GM18499 (cell line): Measurements from ENCODE around the gene MORN5.

ENCODE experiments used
- ATAC-seq: cut with Tn5 transposase; IDR thresholded peaks from one replicate; pipeline ENCODE4 v1.9.1; 2021; ENCODE audit warnings: moderate number of reproducible peaks; ENCODE audit not compliant: insufficient read depth, unreplicated experiment

The MORN5 gene

DNA sequence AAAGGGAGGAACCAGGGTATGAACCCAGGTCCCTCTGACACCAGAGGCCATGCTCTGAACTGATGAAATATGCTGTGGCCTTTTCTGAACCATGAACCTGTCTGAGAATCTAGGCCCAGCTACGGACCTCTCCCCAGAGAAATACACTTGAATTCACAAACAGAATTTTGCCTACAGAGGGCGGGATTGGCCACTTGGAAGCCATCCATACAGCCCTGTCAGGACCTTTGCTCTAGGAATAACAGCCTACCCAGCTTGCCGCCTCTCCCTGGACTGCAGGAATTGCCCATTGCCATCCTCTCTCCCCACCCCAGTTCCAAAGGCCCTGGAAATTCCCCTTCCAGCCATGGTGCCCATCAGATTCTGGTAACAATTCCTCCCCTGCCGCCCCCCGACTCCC lies 26.6 kb downstream of the MORN5 start:
- ATAC-seq = no peak

- no peak for ATAC-seq
Measured at GRCh38 chr9:122186777-122187470, 27.2 kb downstream of the MORN5 start.

GRCh38 chr9:122188369-122188768 lies 28.7 kb downstream of the MORN5 start:
- ATAC-seq = no peak

DNA sequence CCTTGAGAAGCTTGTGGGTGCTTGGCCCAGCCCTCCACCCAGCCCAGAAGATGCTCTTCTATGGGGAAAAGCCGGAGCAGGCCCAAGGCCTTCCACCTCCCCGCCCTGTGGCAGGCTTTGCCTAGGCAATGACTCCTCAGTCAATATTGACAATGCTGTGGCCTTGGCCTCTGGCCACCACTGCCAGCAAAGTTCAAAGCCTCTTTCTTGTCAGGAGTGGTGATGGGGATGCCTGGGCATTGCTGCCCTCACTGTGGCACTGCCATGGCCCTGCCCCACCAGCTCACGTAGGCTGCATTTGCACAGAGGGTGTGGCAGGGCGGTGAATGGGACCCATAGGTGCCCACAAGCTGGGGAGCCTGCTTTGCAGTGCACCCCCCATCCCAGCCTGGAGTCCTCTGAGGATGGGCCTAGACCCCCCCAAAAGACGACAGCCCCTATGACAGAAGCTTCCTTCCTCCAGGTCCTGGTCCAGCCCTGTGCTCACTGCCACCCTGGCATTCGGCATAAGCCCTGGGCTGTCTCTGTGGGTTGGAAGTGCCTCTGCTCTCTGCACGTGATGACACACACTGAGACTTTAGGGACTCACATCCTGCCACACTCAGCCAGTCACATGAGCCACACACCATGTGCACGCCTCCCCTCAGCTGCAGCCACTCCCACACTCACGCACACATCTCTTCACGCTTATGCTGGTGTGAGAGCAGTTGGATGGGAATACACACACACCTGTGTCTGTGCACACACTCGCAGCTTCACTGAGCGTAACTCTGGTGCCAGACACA lies 31.1 kb downstream of the MORN5 start:
- no peak for ATAC-seq

- no peak for ATAC-seq
Measured at GRCh38 chr9:122191584-122191983, 31.9 kb downstream of the MORN5 start.

- ATAC-seq = no peak
Measured at GRCh38 chr9:122192261-122192875, 32.7 kb downstream of the MORN5 start.

DNA sequence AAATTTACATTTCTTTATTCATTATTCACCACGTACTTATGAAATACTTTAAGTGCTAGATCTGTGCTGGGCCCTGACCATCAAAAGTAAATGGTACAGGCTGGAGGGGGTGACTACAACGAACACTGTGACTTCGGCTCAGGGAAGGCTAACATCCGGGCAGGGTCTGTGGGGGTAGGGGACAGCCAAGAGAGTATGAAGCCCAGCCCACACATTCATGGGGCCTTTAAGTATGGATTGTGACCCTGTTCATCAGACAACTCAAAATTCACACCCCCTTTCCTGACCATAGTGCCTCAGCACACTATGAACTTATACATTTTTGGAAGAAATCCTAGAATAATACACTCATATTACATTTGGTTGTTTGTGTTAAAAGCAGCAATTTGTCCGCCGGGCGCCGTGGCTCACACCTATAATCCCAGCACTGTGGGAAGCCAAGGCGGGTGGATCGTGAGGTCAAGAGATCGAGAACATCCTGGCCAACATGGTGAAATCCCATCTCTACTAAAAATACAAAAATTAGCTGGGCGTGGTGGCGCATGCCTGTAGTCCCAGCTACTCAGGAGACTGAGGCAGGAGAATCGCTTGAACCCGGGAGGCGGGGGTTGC lies 33.3 kb downstream of the MORN5 start:
- ATAC-seq = no peak

- no peak for ATAC-seq
Measured at GRCh38 chr9:122193651-122194050, 33.9 kb downstream of the MORN5 start.

DNA sequence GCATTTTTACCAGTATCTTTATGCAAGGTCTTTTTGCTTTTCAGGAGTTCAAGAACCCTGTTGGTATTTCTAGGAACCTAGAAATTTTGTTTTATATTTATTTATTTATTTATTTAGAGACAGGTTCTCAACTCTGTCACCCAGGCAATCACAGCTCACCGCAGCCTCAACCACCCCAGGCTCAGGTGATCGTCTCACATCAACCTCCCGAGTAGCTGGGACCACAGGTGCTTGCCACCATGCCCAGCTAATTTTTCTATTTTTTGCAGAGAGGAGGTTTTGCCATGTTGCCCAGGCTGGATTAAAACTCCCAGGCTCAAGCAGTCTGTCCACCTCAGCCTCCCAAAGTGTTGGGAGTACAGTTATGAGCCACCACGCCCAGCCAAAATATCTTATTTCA lies 36.2 kb downstream of the MORN5 start:
- ATAC-seq = no peak

DNA sequence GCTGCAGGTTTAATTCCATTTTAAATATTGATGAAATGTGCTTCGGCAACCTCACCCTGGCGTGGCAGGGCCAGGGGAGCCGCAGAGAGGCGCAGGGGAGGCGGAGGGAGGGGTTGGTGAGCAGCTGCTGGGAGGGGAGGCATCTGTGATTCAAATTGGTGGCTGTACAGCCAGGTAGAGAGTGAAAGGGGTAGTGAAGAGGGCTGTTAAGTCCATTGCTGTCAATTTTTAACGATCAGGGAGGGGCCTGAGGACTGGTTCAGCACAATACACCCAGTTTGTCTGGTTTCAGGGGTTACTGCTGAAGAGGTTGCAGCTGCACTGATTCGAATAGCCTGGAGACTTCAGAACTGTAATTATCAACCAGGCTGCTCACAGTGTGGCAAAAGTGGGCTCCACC lies 37.7 kb downstream of the MORN5 start:
- ATAC-seq = no peak

DNA sequence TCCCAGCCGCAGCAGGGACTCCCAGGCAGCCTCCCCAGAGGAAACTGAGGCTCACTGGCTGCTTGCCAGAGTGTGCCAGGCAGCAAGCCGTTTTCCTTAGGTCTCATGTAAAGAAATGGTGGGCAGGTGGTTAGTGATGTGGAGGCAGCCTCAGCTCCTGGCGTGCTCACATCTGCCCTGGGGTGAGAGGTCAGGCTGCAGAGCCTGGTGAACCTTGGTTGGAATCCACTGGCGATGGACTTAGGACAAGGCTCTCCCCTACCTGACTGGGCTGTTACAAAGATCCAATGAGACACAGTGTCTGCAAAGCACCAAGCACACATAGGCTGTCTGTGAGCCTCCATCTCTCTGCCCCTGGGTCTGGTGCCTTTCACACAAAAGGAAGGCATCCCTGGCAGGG lies 38.2 kb downstream of the MORN5 start:
- no peak for ATAC-seq

GRCh38 chr9:122200960-122201595 lies 41.4 kb downstream of the MORN5 start:
- no peak for ATAC-seq

DNA sequence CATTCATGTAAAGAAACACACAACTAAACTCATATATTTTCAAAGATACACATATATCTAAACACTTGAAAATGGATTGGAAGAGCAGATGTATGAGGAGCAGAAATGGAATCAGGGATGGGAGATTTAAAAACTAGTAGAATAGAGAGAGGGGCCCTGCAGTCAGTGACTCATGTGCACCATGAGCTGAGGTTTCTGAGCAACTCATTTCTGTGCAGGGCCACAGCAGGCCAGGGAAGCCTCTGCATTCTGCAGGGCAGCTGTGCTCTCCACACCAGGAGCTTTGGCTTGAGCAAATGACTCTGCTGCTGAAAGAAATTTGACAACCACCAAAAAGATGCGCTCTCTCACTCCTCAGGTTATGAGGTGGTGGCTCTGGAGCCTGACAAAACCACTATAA lies 41.9 kb downstream of the MORN5 start:
- ATAC-seq = no peak

DNA sequence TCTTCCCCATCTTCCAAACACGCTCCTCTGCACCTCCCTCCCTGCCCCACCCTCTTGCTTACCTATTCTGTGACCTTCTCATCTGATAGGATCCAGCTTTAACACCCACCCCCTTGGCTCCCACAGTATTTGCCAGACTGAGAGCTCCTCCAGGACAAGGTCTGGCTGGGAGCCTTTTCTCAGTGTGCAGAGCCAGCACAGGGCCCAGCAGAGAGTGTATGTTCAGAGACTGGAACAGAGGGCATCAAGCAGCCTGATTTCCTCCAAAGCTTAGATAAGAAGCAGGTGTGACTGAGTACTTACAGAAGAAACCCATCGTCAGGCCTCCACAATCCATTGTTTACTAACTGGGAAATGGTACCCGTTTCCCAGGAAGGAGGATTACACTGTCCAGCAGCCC lies 42.4 kb downstream of the MORN5 start:
- ATAC-seq = no peak

DNA sequence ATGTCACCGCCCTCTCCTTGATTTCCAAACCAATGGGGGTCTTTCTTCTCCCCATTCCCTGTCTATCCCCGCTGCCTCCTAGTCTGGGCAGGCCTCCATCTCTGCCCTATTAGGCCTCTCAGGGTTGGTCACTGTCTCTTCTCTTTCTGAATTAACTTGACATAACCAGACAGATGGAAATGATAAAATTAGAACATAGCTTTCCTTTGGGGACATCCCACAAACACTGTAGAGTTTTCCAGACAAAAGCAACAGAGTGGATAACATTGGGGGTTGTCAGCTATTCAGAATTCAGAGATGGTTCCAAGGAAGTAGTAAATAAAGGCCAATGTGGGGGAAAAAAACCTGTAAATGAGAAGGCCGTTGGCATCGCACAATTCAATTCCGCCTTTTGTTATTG lies 44.3 kb downstream of the MORN5 start:
- ATAC-seq = no peak

DNA sequence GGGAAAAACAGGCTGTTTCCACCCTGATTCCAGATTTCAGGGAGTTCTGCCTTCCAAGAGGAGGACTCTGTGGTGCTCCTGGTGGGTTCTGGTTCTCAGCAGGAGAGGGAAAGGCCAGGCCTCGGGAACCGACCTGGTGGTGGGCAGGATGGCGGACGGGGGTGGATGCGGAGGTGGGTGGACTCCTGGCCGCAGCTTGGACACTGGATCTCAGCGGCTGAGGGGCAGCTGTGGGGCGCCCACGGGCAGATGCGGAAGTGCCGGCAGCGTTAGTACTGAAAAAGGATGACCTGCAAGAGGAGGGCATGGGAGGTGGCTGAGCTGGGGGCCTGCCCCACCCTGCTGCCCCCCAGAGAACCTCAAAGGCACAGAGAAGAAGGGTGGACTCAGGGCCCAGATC lies 44.8 kb downstream of the MORN5 start:
- no peak for ATAC-seq

DNA sequence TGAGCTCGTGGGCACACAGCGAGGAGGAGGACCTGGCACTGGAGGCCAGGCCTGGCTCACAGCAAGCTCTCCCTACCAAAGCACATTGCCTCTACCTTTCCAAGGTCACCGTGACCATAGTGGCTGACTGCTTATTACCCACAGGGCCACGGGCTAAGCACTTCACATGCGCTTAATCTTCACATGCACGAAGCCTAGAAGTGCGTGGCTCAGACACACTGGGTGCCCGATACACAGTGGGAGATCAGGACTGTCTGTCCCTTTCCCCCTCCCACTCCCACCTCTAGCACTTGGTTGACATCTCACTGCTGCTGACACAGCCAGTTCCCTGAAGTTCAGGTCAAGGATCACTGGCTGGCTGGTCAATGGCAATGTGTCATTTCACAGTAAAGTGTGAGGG lies 45.5 kb downstream of the MORN5 start:
- ATAC-seq = no peak

DNA sequence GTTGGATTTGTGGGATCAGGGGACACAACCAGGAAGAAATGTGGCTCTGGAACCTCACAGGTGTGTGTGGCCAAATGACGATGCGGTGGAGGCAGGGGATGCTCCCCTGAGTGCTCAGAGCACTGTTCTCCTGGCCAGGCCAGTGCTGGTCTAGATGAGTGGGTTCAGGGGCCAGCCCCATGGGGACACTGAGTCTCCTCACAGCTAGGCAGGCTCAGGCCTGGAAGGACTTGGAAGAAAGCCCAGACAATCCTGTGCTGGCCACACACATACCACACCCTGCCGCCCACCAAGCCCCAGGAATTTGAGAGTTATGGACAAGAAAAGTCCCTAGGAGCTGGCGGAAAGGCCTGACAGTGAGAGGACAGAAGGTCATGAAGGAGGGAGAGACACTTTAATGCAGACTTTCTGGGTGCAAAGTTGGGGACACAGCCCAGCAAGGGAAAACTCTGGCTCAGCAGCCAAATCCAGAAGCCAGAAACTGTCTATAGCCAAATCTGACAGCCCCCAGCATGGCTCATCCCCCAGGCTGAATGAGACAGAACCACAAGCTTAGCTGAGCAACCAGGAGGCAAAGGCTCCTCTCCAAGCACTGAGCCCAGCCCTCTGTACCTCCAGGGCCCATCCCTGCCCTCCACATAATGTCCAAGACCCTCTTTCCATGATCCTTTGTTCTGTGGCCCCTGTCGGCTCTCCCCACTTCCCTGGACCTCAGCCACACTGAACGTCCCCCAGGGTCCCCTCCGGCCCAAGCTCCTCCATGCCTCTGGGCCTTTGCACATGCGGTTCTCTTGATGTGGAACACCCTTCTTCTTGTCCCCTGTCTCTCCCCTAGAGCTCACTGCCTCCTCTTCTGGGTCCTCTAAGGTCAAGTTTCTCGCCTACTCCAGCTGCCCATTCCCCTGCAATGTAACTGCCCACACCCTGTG lies 46.7 kb downstream of the MORN5 start:
- no peak for ATAC-seq

DNA sequence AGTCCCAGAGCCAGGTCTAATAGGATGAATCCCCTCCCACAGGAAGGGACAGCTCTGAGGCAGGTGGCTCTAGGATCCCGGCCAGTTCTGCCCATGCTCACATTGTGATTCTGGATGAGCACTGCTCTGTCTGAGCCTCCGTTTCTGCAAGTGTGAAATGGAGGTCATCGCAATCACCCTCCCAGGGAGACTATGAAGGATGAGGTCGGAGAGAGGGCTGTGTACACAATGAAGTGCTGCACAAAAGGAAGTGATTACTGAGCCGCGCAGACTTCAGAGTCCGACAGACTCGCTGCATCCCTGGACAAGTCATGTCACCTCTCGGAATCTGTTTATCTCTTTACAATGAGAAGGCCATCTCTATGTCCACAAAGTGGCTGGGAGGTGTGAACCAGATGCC lies 47.4 kb downstream of the MORN5 start:
- no peak for ATAC-seq

- ATAC-seq = no peak
Measured at GRCh38 chr9:122209451-122209850, 49.7 kb downstream of the MORN5 start.
